Measurements from ENCODE around the gene KCNJ11.

The KCNJ11 gene

DNA sequence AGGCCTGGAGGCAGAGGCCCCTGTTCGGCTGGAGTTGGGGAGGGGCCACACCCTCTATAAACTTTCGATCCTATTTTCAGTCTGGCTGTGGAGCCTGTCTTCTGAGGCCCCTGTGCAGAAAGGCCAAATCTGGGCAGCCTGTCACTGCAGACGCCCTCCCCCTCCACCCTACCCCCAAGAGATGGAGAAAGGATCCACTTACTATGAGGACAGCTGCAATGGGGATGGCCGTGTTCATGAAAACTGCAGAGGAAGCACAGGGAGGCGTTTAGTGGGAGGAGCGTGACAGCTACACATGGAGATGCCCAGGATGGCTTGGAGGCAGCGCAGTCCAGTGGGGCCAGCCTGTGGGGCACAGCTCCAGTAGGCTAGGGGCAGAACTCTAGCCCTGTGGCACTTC is 43.5 kb upstream of the KCNJ11 start:
- H3K4me2 ChIP-seq (ENCODE audit: low read length): no peak overlapping the region
- H3K27me3 ChIP-seq (ENCODE audit: insufficient read depth, low read length): peaks cover 4% of the 10 kb centered on the region; the same call in 1 of the 2 replicates
- no peaks in the 10 kb centered on the region for H3K79me2 ChIP-seq (ENCODE audit: insufficient read depth, low read length)
- no peaks in the 10 kb centered on the region for H3K36me3 ChIP-seq (ENCODE audit: insufficient read depth, low read length)
- H3K4me3 ChIP-seq (ENCODE audit: low read depth, low read length, poor library complexity, severe bottlenecking): no peak overlapping the region
- no peaks in the 10 kb centered on the region for H3K9me2 ChIP-seq (ENCODE audit: low read depth, low read length)
- H3F3A ChIP-seq (ENCODE audit: insufficient read depth, low read length): no peaks in the 10 kb centered on the region
- no peak overlapping the region for H3K9ac ChIP-seq (ENCODE audit: low read length)
- no peak overlapping the region for H3K27ac ChIP-seq (ENCODE audit: low read depth, low read length, poor library complexity, severe bottlenecking)
- no peak overlapping the region for H2AFZ ChIP-seq (ENCODE audit: low read length)
- no peak for TF ChIP-seq EZH2 (IDR thresholded peaks at IDR 0.05; ENCODE audit: borderline replicate concordance, low read length)
- TF ChIP-seq, protein P1, sequence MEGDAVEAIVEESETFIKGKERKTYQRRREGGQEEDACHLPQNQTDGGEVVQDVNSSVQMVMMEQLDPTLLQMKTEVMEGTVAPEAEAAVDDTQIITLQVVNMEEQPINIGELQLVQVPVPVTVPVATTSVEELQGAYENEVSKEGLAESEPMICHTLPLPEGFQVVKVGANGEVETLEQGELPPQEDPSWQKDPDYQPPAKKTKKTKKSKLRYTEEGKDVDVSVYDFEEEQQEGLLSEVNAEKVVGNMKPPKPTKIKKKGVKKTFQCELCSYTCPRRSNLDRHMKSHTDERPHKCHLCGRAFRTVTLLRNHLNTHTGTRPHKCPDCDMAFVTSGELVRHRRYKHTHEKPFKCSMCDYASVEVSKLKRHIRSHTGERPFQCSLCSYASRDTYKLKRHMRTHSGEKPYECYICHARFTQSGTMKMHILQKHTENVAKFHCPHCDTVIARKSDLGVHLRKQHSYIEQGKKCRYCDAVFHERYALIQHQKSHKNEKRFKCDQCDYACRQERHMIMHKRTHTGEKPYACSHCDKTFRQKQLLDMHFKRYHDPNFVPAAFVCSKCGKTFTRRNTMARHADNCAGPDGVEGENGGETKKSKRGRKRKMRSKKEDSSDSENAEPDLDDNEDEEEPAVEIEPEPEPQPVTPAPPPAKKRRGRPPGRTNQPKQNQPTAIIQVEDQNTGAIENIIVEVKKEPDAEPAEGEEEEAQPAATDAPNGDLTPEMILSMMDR (IDR thresholded peaks at IDR 0.05; ENCODE audit: low read length): no peak
- no peaks in the 10 kb centered on the region for H4K20me1 ChIP-seq (ENCODE audit: insufficient read depth, low read length)
- no peaks in the 10 kb centered on the region for H3K4me1 ChIP-seq (ENCODE audit: insufficient read depth, low read length, severe bottlenecking)
- no peaks in the 10 kb centered on the region for H3K9me3 ChIP-seq (ENCODE audit: low read length)

DNA sequence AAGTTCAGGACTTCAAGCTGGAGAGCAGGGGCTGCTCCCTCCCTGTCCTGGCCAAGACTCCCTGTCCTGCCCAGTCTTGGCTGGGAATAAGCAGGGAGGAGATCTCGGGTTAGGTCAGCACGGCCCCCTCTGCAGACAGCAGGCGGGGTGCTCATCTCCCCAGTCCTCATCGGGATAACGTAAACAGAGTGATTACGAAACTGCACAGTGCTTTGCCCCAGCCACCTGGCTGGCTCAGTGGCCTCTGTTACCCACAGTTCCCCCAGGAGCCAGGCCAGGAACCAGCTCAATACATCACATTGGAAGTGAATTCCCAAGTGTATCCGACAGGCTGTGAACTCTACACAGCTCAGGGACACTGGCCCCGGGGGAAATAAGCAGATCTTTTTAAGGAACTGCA is 42.7 kb upstream of the KCNJ11 start:
- Histone ChIP-seq H3F3A (ENCODE audit: insufficient read depth, low read length) (no peaks in the 10 kb centered on the region), H2AFZ (ENCODE audit: low read length) (no peak overlapping the region), H3K4me3 (ENCODE audit: low read depth, low read length, poor library complexity, severe bottlenecking) (no peak overlapping the region), H4K20me1 (ENCODE audit: insufficient read depth, low read length) (no peaks in the 10 kb centered on the region), H3K4me2 (ENCODE audit: low read length) (no peak overlapping the region), H3K9me2 (ENCODE audit: low read depth, low read length) (no peaks in the 10 kb centered on the region), H3K4me1 (ENCODE audit: insufficient read depth, low read length, severe bottlenecking) (no peaks in the 10 kb centered on the region), H3K9ac (ENCODE audit: low read length) (no peak overlapping the region), H3K27me3 (ENCODE audit: insufficient read depth, low read length) (peaks cover 4% of the 10 kb centered on the region; the same call in 1 of the 2 replicates), H3K79me2 (ENCODE audit: insufficient read depth, low read length) (no peaks in the 10 kb centered on the region), H3K27ac (ENCODE audit: low read depth, low read length, poor library complexity, severe bottlenecking) (no peak overlapping the region), H3K9me3 (ENCODE audit: low read length) (no peaks in the 10 kb centered on the region), H3K36me3 (ENCODE audit: insufficient read depth, low read length) (no peaks in the 10 kb centered on the region)
- TF ChIP-seq, protein P1 (IDR thresholded peaks at IDR 0.05; ENCODE audit: low read length): no peak

DNA sequence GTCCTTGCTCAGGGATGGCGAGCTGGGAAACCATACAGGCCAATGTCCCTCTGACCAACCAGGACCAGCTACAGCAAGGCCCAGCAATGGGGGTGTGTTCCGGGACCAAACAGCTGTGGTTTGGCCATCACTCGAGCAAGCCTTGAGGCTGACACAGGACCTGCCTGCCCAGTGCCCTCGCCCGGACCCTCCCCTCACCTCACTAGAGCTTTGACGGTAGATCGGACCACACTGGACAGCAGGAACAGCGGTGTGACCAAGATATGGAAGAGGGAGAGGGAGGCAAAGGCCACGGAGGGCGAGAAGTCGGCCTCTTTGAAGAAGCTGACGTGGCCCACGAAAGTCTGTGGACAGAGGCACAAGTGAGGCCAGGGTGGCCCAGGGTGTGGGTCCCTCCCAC is 42.2 kb upstream of the KCNJ11 start:
- no peaks in the 10 kb centered on the region for H3K9me2 ChIP-seq (ENCODE audit: low read depth, low read length)
- no peaks in the 10 kb centered on the region for H3K9me3 ChIP-seq (ENCODE audit: low read length)
- TF ChIP-seq, protein P1 (IDR thresholded peaks at IDR 0.05; ENCODE audit: low read length): no peak
- no peak for TF ChIP-seq EZH2 (IDR thresholded peaks at IDR 0.05; ENCODE audit: borderline replicate concordance, low read length)
- H3K9ac ChIP-seq (ENCODE audit: low read length): no peak overlapping the region
- H3K4me2 ChIP-seq (ENCODE audit: low read length): no peak overlapping the region
- H3K79me2 ChIP-seq (ENCODE audit: insufficient read depth, low read length): no peaks in the 10 kb centered on the region
- no peaks in the 10 kb centered on the region for H3K36me3 ChIP-seq (ENCODE audit: insufficient read depth, low read length)
- H3K27me3 ChIP-seq (ENCODE audit: insufficient read depth, low read length): peaks cover 4% of the 10 kb centered on the region; the same call in 1 of the 2 replicates
- H3K4me3 ChIP-seq (ENCODE audit: low read depth, low read length, poor library complexity, severe bottlenecking): no peak overlapping the region
- H4K20me1 ChIP-seq (ENCODE audit: insufficient read depth, low read length): no peaks in the 10 kb centered on the region
- no peaks in the 10 kb centered on the region for H3F3A ChIP-seq (ENCODE audit: insufficient read depth, low read length)
- H2AFZ ChIP-seq (ENCODE audit: low read length): no peak overlapping the region
- H3K27ac ChIP-seq (ENCODE audit: low read depth, low read length, poor library complexity, severe bottlenecking): no peak overlapping the region
- no peaks in the 10 kb centered on the region for H3K4me1 ChIP-seq (ENCODE audit: insufficient read depth, low read length, severe bottlenecking)

Measured in OCI-LY1 (cell line).